ENCODE results near the gene TMEM42.

Gene TMEM42

GRCh38 chr3:44902628-44903027 lies 40.9 kb downstream of the TMEM42 start:
- Histone ChIP-seq H4K20me1 (ENCODE audit: control insufficient read depth, insufficient read depth, low read depth, low read length) (no peaks in the 10 kb centered on the region), H3K36me3 (ENCODE audit: control insufficient read depth, low read length) (no peaks in the 10 kb centered on the region), H3K27me3 (ENCODE audit: control insufficient read depth, low read length) (0 out of 2 replicates have a peak, but pooled peaks cover 5% of the 10 kb centered on the region), H3K27ac (ENCODE audit: low read depth, low read length) (no peak overlapping the region), H3K79me2 (ENCODE audit: control insufficient read depth, low read length) (no peaks in the 10 kb centered on the region), H3K4me1 (ENCODE audit: control insufficient read depth, low read length) (no peaks in the 10 kb centered on the region), H3K9me3 (ENCODE audit: control insufficient read depth, insufficient read depth, low read length) (no peaks in the 10 kb centered on the region), H3K9me2 (replicated peaks; ENCODE audit: control insufficient read depth, low read length) (no peaks in the 10 kb centered on the region), H3K4me3 (ENCODE audit: low read length) (no peak overlapping the region), H3K4me2 (ENCODE audit: low read length) (no peak overlapping the region), H3F3A (ENCODE audit: control insufficient read depth, insufficient read depth) (no peaks in the 10 kb centered on the region)
- TF ChIP-seq EZH2phosphoT487 (IDR thresholded peaks at IDR 0.05; ENCODE audit: borderline replicate concordance, low read length), result no peak

- Histone ChIP-seq H3K4me3 (ENCODE audit: low read length) (no peak overlapping the region), H3K4me2 (ENCODE audit: low read length) (no peak overlapping the region), H3K79me2 (ENCODE audit: control insufficient read depth, low read length) (no peaks in the 10 kb centered on the region), H3K36me3 (ENCODE audit: control insufficient read depth, low read length) (no peaks in the 10 kb centered on the region), H3K9me3 (ENCODE audit: control insufficient read depth, insufficient read depth, low read length) (no peaks in the 10 kb centered on the region), H3K9me2 (replicated peaks; ENCODE audit: control insufficient read depth, low read length) (no peaks in the 10 kb centered on the region), H3F3A (ENCODE audit: control insufficient read depth, insufficient read depth) (no peaks in the 10 kb centered on the region), H3K4me1 (ENCODE audit: control insufficient read depth, low read length) (no peaks in the 10 kb centered on the region), H3K27me3 (ENCODE audit: control insufficient read depth, low read length) (0 out of 2 replicates have a peak, but pooled peaks cover 5% of the 10 kb centered on the region), H3K27ac (ENCODE audit: low read depth, low read length) (no peak overlapping the region), H4K20me1 (ENCODE audit: control insufficient read depth, insufficient read depth, low read depth, low read length) (no peaks in the 10 kb centered on the region)
- no peak for TF ChIP-seq EZH2phosphoT487 (IDR thresholded peaks at IDR 0.05; ENCODE audit: borderline replicate concordance, low read length)
- no peak for TF ChIP-seq CTCF (IDR thresholded peaks at IDR 0.05; ENCODE audit: low read depth, low read length, poor library complexity, severe bottlenecking)
These were observed 41.6 kb downstream of the TMEM42 start for GRCh38 chr3:44903314-44903713.

GRCh38 chr3:44903751-44904150 lies 42.0 kb downstream of the TMEM42 start:
- Histone ChIP-seq H3K4me2 (ENCODE audit: low read length) (no peak overlapping the region), H3K4me3 (ENCODE audit: low read length) (no peak overlapping the region), H3K9me2 (replicated peaks; ENCODE audit: control insufficient read depth, low read length) (no peaks in the 10 kb centered on the region), H3K79me2 (ENCODE audit: control insufficient read depth, low read length) (no peaks in the 10 kb centered on the region), H4K20me1 (ENCODE audit: control insufficient read depth, insufficient read depth, low read depth, low read length) (no peaks in the 10 kb centered on the region), H3K36me3 (ENCODE audit: control insufficient read depth, low read length) (no peaks in the 10 kb centered on the region), H3F3A (ENCODE audit: control insufficient read depth, insufficient read depth) (no peaks in the 10 kb centered on the region), H3K27me3 (ENCODE audit: control insufficient read depth, low read length) (peaks cover 7% of the 10 kb centered on the region), H3K9me3 (ENCODE audit: control insufficient read depth, insufficient read depth, low read length) (no peaks in the 10 kb centered on the region; the same call in 1 of the 2 replicates), H3K27ac (ENCODE audit: low read depth, low read length) (no peak overlapping the region), H3K4me1 (ENCODE audit: control insufficient read depth, low read length) (no peaks in the 10 kb centered on the region)
- TF ChIP-seq EZH2phosphoT487 (IDR thresholded peaks at IDR 0.05; ENCODE audit: borderline replicate concordance, low read length), result no peak
- TF ChIP-seq CTCF (IDR thresholded peaks at IDR 0.05; ENCODE audit: low read depth, low read length, poor library complexity, severe bottlenecking), result no peak

GRCh38 chr3:44905446-44906157 lies 43.9 kb downstream of the TMEM42 start:
- Histone ChIP-seq H3K4me3 (ENCODE audit: low read length) (no peak overlapping the region), H3K36me3 (ENCODE audit: control insufficient read depth, low read length) (no peaks in the 10 kb centered on the region), H3K79me2 (ENCODE audit: control insufficient read depth, low read length) (no peaks in the 10 kb centered on the region), H3K9me2 (replicated peaks; ENCODE audit: control insufficient read depth, low read length) (no peaks in the 10 kb centered on the region), H3K4me1 (ENCODE audit: control insufficient read depth, low read length) (no peaks in the 10 kb centered on the region), H3K27me3 (ENCODE audit: control insufficient read depth, low read length) (peaks cover 14% of the 10 kb centered on the region), H3K27ac (ENCODE audit: low read depth, low read length) (no peak overlapping the region), H3K9me3 (ENCODE audit: control insufficient read depth, insufficient read depth, low read length) (no peaks in the 10 kb centered on the region; the same call in 1 of the 2 replicates), H3K4me2 (ENCODE audit: low read length) (no peak overlapping the region), H4K20me1 (ENCODE audit: control insufficient read depth, insufficient read depth, low read depth, low read length) (no peaks in the 10 kb centered on the region), H3F3A (ENCODE audit: control insufficient read depth, insufficient read depth) (no peaks in the 10 kb centered on the region)
- TF ChIP-seq EZH2phosphoT487 (IDR thresholded peaks at IDR 0.05; ENCODE audit: borderline replicate concordance, low read length) (no peak), CTCF (IDR thresholded peaks at IDR 0.05; ENCODE audit: low read depth, low read length, poor library complexity, severe bottlenecking) (no peak)

Measured in DOHH2 (cell line).